ENCODE data around the gene FRMD6. TPM values are rescaled to one million over a fixed set of nuclear protein-coding genes. Genes with fewer than 3 reads are reported as not detected.

FRMD6 gene
- total RNA-seq, 1 experiment from 2014 or later: 11.4 TPM

GRCh38 chr14:51658441-51659173 is 6.9 kb downstream of the FRMD6 start (continued):
- TF ChIP-seq SP1 (IDR thresholded peaks at IDR 0.05; ENCODE audit: low read depth) (no peak), CEBPB (IDR thresholded peaks at IDR 0.05; ENCODE audit: low read depth) (no peak), TCF7L2 (IDR thresholded peaks at IDR 0.05; ENCODE audit: borderline replicate concordance, extremely low read depth, insufficient read depth, insufficient read length) (no peak), ZNF274 (IDR thresholded peaks at IDR 0.05; ENCODE audit: low read depth, low read length) (no peak), YY1 (IDR thresholded peaks at IDR 0.05; ENCODE audit: extremely low read depth, insufficient replicate concordance, low read depth, low read length) (no peak)

- Histone ChIP-seq H3K4me1 (ENCODE audit: control insufficient read depth in 1 of 2, insufficient read depth in 2 of 2, low read length in 2 of 2) (no peaks in the 10 kb centered on the region), H3K4me3 (replicated peaks in 1 of 2; ENCODE audit: low read depth in 1 of 2, low read length in 2 of 2) (no peak overlapping the region), H3K27ac (ENCODE audit: low read depth, low read length) (no peak overlapping the region), H3K9ac (ENCODE audit: low read length) (no peak overlapping the region), H3K9me3 (ENCODE audit: control insufficient read depth in 1 of 2, insufficient read depth in 1 of 2, low read depth in 1 of 2, low read length in 2 of 2) (no peaks in the 10 kb centered on the region), H3K27me3 (ENCODE audit: insufficient read depth, low read length) (no peaks in the 10 kb centered on the region), H3K36me3 (ENCODE audit: control insufficient read depth in 1 of 2, insufficient read depth in 2 of 2, low read length in 2 of 2) (no peaks in the 10 kb centered on the region), H4K20me1 (ENCODE audit: insufficient read depth) (no peaks in the 10 kb centered on the region), H2AFZ (ENCODE audit: low read depth, low read length, poor library complexity, severe bottlenecking) (no peak overlapping the region), H3K9me2 (ENCODE audit: insufficient read depth) (no peaks in the 10 kb centered on the region), H3K4me2 (ENCODE audit: low read length) (no peak overlapping the region), H3K79me2 (ENCODE audit: insufficient read depth, low read length) (no peaks in the 10 kb centered on the region)
- no TSS peak for BruUV-seq (replicated peaks)
- ChIA-PET RAD21 (ENCODE audit: low non-redundant PET in 1 of 2, low total read pairs in 2 of 2, uncharacterized antibody in 2 of 2, unreplicated experiment in 2 of 2) (no interaction called here), CTCF (no interaction called here), POLR2A (interaction anchor here (1.0 kb wide), 1 partner anchor 9 kb away, joined by 4 read pairs; the partner anchor contains the start of gene FRMD6)
- ATAC-seq (no peak), DNase-seq (ENCODE audit: low read depth, low spot score) (no peak)
- intact Hi-C loops (cut with micrococcal nuclease): no loop called here
- TF ChIP-seq REST (IDR thresholded peaks at IDR 0.05; ENCODE audit: low read depth) (no peak), SP1 (IDR thresholded peaks at IDR 0.05; ENCODE audit: low read depth) (no peak), JUND (IDR thresholded peaks at IDR 0.05) (no peak), POLR2A (IDR thresholded peaks at IDR 0.05; ENCODE audit: borderline replicate concordance, extremely low read depth, insufficient read depth, insufficient read length) (no peak), CEBPB (IDR thresholded peaks at IDR 0.05; ENCODE audit: low read depth) (no peak), ZBTB33 (IDR thresholded peaks at IDR 0.05; ENCODE audit: extremely low read depth, insufficient replicate concordance, low read length) (no peak), MAX (IDR thresholded peaks at IDR 0.05) (no peak), POLR2AphosphoS5 (IDR thresholded peaks at IDR 0.05; ENCODE audit: low read depth, low read length) (no peak), SRF (IDR thresholded peaks at IDR 0.05; ENCODE audit: low read depth) (no peak), CBX3 (IDR thresholded peaks at IDR 0.05; ENCODE audit: low read depth) (no peak), ZFX (IDR thresholded peaks at IDR 0.05) (no peak), EZH2phosphoT487 (IDR thresholded peaks at IDR 0.05; ENCODE audit: borderline replicate concordance) (no peak), SIN3A (IDR thresholded peaks at IDR 0.05; ENCODE audit: low read depth) (no peak), TCF7L2 (IDR thresholded peaks at IDR 0.05; ENCODE audit: borderline replicate concordance, extremely low read depth, insufficient read depth, insufficient read length) (no peak), CTCF (IDR thresholded peaks at IDR 0.05 in 2 of 3, conservative IDR thresholded peaks at IDR 0.05 in 1 of 3; ENCODE audit: borderline replicate concordance in 1 of 3, insufficient read depth in 1 of 3, low read depth in 2 of 3, low read length in 2 of 3) (no peak)
These were observed 9.0 kb downstream of the FRMD6 start for GRCh38 chr14:51660741-51661140.

Measured in HCT116 (cell line).